ENCODE data around the gene WSCD1.
A peak's percentile ranks its signal among the peaks of the same experiment; 100 is the strongest.

WSCD1 gene

DNA sequence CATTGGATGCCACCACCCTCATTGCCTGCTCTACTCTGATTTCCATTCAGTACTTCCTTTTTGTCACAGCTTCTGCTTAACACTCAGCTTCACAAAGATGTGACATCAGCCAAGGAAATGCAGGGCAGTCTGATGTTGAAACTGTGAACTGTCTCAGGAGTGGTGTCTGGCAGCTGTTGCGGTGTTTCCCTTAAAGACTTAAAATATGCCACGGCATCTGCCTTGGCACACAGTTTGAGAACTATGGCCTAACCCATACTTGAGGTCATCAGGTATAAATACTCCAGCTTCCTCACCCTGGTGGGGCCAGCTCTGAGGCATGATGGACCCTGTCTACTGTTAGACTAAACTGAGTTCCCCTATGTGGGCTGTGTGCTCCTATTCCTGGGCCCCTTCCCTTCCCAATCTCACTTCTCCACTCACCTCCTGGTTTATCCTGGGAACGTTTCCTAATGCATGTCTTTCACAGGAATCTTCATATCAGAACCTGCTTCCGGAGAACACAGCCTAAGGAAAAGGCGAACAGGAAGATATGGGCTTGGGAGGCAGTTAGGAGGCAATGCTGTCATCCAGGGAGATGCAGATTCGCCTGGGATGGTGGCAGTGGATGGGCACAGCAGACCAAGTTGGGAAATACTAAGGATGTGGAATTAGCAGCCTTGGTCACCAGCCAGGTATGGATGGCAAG, 96.5 kb downstream of the WSCD1 start:
- Mint-ChIP-seq H3K9me3 (peaks cover 0 to 17% of the 10 kb centered on the region in 2 donors), H3K4me1 (no peaks in the 10 kb centered on the region), H3K27ac (no peak overlapping the region), H3K4me3 (no peak overlapping the region), H3K27me3 (peaks cover 14% of the 10 kb centered on the region)
- no peak for DNase-seq
- ATAC-seq: no peak

DNA sequence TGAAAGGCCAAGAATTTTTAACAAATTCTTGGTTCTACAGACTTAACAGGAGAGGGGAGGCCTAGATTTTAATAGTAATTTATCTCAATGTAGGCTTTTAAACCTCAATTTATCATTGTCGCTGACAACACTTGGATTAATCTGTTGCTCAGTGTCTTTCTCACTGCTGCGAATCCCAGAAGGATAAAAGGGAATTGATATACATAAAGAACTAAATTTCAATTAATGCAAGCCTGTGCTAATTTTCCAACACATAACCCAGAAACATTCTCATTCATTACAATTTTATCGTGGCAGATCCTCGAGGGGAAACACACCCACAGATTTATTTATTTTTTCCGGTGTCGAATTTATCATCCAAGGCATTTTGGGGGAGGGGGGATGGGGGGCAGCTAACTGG, 98.1 kb downstream of the WSCD1 start:
- DNase-seq (no peak), ATAC-seq (no peak)
- Mint-ChIP-seq H3K27ac (peak overlapping the region in 1 of 2 donors; percentile 23), H3K9me3 (peaks cover 0 to 17% of the 10 kb centered on the region in 2 donors), H3K27me3 (peaks cover 13% of the 10 kb centered on the region), H3K4me1 (no peaks in the 10 kb centered on the region), H3K4me3 (no peak overlapping the region)

DNA sequence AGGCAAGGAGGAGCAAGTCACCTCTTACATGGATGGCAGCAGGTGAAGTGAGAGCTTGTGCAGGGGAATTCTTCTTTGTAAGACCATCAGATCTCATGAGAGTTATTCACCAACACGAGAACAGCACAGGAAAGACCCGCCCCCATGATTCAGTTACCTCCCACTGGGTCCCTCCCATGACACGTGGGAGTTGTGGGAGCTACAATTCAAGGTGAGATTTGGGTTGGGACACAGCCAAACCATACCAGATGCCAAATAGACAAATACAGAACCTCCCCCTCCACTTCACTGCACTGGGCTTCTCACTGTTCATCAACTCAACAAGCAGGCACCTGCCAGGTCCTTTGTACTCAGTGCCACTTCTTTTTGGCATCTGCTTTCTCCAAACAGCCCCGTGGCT, 100.2 kb downstream of the WSCD1 start:
- DNase-seq: no peak
- ATAC-seq: no peak
- Mint-ChIP-seq H3K4me3 (no peak overlapping the region), H3K9me3 (peaks cover 0 to 17% of the 10 kb centered on the region in 2 donors), H3K27ac (no peak overlapping the region), H3K27me3 (peaks cover 14% of the 10 kb centered on the region), H3K4me1 (no peaks in the 10 kb centered on the region)

DNA sequence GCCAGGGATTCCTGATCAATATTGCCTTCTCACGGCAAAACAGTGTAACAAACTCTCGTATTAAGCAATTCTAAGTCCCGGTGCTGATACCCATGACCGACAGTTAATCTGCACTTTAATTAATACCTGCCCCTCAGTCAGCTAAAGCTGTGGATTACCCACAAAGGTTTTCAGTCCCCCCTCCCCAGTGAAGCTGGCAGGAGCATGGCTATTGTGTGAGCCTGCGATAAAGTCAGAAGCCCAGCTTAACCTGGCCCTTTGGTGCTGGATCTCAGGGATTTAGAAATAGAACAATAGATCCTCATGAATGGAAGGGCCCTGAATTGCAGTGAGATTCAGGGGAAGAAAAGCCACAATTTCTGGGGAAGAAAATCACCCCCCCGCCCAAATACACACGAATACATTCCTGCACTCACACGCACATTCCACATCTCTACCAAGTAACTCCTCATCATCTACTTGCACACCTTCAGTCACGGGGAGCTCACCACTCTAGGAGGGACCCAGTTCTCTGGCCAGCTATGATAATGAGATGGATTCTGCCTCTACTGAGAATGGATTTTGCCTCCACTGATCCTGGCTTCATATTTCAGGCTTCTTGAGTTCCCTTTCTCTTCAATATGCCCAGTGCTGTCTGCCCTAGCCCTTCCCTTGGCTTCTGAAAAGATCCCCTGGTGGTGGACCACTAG, 102.6 kb downstream of the WSCD1 start:
- no peak for ATAC-seq
- Mint-ChIP-seq H3K27ac (no peak overlapping the region), H3K27me3 (peaks cover 14% of the 10 kb centered on the region), H3K4me3 (no peak overlapping the region), H3K9me3 (peaks cover 0 to 17% of the 10 kb centered on the region in 2 donors), H3K4me1 (no peaks in the 10 kb centered on the region)
- no peak for DNase-seq

DNA sequence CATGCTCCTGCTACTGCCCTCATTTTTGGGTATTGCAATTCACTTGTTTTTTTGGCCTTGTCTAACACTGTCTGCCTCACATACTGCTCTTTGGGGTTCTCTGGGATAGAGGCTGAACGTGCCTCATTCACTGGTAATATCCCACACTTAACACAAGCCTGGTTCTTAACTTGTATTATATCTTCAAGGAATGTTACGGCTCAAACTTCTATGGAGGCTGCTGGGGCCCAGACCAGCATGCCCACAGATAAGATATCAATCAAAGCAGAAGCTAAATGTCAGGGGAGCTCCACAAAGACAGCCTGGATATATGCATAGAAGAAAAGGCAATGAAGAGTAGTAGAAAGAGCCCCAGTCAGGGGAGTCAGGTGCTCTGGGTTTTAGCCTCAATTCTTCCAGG, 103.5 kb downstream of the WSCD1 start:
- no peaks in the 10 kb centered on the region for H3K4me1 Mint-ChIP-seq
- no peak overlapping the region for H3K4me3 Mint-ChIP-seq
- no peak overlapping the region for H3K27ac Mint-ChIP-seq
- H3K9me3 Mint-ChIP-seq: peaks cover 0 to 17% of the 10 kb centered on the region in 2 donors
- ATAC-seq (no peak), DNase-seq (no peak)
- peaks cover 14% of the 10 kb centered on the region for H3K27me3 Mint-ChIP-seq
